GM18870 (cell line): ENCODE data around the gene IGSF23.
"Not testable (repeated sequence)": the region's sequence is repeated elsewhere in the genome, so short reads cannot be mapped to it uniquely, and the experiment has no call there.

Experiments used
- ATAC-seq: cut with Tn5 transposase; IDR thresholded peaks from one replicate; pipeline ENCODE4 v1.9.1; 2021; ENCODE audit warnings: moderate library complexity; ENCODE audit not compliant: unreplicated experiment

Gene IGSF23

DNA sequence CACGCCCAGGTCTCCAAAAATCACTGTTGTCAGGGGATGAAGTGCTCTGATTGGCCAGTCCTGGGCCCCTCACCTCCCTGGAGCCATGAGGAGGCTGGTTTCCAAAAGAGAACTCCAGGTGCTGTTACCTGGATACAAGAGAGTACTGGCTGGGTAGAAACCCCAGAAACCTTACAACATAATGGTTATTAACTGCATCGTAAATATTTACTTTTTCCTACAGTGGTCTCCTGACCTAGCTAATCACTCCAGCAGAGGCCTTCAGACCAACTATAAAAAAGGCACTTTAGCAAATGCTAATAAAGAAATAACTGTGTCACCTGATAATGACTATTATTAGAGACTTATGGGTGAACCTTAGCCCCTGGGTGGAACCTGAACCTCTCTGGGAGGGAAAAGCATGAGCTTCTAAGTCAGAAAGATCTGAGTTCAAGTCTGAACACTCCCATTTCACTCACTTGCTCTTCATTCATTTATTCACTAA is 1.5 kb upstream of the IGSF23 start:
- ATAC-seq: no peak

DNA sequence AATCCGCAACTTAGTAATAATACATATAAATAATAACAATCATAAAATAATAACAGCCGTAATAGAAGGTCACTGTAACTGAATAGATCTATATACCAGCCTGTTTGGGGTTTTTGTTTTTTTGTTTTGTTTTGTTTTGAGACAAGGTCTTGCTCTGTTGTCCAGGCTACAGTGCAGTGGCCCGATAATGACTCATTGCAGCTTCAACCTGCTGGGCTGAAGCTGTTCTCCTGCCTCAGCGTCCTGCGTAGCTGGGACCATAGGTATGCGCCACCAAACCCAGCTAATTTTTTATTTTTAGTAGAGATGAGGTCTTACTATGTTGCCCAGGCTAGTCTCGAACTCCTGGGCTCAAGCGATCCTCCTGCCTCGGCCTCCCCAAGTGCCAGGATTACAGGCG is 950 bp downstream of the IGSF23 start:
- no peak for ATAC-seq

DNA sequence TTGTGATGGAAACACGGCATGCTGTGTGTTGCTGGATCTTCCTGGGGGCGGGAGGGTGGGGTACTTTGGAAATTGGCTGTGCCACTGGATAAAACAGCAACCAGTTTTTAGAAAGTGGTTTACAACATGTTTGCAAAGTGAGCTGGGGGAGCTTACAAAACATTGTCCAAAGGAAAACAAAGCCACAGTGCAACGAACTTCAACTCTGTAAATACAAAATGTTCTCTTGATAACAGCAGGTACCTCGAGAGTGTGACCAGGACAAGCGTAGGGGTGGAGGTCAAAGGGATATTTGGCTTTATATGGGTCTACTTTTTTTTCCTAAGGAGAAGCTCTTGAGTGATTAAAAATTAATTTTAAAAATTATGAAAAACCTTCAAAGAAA is 2.5 kb downstream of the IGSF23 start:
- no peak for ATAC-seq

DNA sequence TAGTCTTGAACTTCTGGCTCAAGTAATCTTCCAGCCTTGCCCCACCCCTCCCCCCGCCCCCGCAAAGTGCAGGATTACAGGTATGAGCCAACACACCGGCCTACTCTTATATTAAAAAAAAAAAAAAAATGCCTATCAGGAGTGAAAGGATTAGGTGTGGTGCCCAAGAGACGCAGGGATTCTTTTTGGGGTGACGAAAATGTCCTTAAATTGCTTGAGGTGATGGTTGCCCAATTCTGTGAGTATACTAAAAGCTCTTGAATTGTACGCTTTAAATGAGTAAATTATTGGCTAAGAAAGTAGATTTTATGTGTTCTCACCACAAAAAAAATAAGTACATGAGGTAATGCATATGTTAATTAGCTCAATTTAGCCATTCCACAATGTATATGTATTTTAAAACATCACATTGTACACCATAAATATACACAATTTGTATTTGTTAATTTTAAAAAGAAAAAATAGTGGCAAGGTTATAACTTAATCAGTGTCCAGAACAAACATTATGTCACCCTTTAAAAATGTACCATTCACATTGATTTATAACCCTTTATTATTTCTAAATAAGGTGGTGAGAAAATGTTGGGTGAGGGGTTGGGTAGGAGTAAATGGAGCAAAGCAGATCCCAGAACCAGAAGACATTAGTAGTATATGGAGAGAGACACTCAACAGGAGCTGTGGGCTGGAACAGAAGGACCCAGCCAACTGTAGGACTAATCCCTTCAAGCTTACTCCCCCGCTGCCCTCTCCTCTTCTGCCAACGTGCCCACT is 3.9 kb downstream of the IGSF23 start:
- no peak for ATAC-seq

DNA sequence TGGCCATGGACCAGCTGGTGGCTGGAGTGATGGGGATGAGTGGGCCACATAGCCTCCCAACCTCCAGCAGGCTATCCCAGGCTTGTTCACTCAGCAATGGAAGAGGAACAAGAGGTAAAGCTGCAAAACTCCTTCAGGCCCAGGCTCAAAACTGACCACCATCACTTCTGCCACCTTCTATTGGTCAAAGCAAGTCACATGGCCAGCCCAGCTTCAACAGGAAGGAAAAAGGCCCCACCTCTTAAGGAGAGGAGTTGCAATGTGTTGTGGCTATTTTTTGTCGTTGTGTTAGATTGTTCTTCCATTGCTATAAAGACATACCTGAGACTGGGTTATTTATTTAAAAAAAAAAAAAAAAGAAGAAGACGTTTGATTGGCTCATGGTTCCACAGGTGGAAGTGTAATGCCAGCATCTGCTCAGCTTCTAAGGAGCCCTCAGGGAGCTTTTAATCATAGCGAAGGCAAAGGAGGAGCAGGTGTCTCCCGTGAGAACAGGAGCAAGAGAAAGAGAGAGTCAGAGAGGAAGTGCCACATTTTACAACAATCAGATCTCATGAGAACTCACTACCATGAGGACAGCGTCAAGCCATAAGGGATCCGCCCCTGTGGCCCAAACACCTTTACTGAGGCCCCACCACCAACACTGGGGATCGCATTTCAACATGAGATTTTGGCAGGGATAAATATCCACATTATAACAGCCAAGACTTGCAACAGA is 5.4 kb downstream of the IGSF23 start:
- ATAC-seq: no peak

DNA sequence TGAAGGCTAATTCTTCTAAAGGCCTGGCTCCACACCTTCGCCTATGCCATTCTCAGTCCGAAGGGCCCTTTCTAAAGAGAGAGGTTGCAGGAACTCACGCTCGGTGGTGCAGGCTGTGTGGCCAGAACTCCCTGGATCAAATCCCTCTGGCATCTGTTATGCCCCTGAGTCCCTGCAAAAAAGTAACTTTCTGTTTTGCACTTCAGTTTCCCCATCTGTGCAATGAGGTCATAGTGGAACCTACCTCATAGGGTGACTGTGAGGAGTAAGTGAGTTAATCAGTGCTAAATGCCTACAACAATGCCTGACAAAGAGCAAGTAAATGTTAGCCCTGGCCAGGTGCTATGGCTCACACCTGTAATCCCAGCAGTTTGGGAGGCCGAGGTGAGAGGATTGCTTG is 7.3 kb downstream of the IGSF23 start:
- no peak for ATAC-seq

DNA sequence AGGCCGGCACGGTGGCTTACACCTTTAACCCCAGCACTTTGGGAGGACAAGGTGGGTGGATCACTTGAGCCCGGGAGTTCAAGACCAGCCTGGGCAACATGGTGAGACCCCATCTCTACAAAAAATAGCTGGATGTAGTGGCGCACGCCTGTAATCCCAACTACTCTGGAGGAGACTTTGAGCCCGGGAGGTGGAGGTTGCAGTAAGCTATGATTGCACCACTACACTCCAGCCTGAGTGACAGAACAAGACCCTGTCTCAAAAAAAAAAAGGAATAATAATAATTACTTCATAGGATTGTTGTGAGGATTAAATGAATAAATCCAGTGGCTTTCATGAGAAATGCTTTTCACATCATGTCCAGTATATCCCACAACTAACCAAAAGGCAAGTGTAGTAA is 8.0 kb downstream of the IGSF23 start:
- ATAC-seq: no peak

DNA sequence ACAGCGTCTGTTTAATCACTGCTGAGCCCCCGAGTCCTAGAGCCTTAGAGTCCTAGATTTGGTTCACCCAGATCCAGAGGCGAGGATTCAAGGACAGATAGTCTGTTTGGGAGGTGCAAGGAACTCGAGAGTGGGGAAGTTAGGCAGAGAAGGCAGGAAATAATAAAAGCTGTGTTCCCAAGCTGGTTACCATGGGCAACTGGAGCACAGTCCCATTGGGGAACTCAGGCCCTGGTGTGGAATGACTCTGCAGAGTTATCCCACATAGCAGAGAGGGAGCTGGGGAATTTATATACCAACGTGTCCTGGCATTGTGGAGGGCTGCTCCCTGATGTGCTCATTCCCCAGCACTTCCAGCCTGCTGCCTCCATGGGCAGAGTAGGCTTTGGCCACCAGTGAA is 9.7 kb downstream of the IGSF23 start:
- ATAC-seq: no peak

DNA sequence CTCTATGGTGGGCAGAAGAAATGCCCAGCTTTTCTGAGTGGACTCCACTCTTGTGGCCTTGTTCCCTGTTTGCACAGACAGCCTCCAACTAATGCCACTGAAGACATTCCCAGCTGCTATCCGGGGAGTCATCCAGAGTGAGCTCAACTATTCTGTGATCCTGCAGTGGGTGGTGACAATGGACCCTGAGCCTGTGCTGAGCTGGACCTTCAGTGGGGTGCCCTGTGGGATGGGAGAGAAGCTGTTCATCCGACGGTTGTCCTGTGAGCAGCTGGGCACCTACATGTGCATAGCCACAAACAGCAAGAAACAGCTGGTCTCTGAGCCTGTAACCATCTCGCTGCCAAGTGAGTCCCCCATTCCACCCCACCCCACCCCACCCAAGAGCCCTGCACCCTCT is 10.3 kb downstream of the IGSF23 start:
- no peak for ATAC-seq

DNA sequence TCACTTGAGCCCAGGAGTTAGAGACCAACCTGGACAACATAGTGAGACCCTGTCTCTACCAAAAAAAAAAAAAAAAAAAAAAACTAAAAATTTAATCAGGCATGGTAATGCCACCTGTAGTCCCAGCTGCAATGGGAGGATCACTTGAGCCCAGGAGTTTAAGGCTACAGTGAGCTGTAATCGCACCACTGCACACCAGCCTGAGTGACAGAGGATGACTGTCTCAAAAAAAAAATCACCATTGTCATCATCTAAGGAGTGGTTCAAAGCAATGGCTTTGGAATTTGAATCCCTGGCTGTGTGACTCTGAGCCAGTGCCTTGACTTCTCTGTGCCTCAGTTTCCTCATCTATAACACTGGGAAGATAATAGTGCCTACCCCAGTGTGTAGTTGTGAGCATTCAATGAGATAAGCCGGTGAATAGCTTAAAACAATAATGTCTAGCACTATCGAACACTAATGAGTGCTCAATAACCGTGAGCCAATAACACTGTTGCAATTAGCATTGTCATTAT is 11.5 kb downstream of the IGSF23 start:
- no peak for ATAC-seq

DNA sequence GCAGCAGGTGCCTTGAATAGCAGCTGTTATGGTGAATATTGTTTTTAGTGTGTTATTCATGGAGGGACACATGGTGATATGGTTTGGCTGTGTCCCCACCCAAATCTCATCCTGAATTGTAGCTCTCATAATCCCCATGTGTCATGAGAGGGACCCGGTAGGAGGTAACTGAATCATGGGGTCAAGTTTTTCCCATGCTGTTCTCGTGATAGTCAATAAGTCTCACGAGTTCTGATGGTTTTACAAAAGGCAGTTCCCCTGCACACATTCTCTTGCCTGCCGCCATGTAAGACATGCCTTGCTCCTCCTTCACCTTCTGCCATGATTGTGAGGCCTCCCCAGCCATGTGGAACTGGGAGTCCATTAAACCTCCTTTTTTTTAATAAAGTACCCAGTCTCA is 12.3 kb downstream of the IGSF23 start:
- not testable (repeated sequence) for ATAC-seq

DNA sequence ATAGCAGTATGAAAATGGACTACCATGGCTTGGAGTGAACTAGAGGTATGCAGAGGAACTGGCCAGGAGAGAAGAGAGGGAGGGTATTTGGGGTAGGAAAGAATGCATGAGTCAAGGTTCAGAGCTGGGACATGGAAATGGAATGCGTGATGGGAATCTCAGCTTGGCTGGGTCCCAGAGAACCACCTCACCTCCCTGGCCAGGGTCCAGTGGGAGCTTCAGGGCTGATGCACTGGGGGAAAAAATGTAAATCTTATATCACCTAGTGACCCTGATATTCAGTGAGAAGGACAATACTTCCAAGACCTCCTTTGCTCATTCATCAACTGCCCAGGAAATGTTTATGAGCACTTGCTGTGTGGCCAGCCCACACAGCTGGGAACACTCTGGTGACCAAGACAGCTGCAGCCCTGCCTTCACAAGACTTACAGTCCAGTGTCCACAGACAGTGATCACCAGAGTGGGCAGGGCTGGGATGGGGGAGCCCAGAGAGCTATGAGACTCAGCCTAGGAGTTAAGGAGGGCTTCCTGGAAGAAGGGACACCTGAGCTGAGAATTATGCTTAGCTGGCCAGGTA is 12.8 kb downstream of the IGSF23 start:
- ATAC-seq: no peak

DNA sequence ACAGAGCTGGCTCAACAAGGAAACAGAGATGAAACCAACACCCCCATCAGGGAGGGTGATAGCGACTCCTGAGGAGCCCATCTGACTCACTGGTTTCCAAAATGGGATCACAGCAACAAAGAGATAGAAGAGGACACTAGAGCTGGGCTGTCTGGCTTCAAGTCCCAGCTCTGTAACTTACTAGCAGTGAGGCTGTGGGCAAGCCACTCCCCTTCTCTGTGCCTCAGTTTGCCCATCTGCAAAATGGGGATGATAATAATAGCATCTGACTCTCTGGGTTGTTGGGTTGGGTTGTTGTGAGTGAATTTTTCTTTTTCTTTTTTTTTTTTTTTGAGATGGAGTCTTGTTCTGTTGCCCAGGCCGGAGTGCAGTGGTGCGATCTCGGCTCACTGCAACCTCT is 14.3 kb downstream of the IGSF23 start:
- no peak for ATAC-seq

DNA sequence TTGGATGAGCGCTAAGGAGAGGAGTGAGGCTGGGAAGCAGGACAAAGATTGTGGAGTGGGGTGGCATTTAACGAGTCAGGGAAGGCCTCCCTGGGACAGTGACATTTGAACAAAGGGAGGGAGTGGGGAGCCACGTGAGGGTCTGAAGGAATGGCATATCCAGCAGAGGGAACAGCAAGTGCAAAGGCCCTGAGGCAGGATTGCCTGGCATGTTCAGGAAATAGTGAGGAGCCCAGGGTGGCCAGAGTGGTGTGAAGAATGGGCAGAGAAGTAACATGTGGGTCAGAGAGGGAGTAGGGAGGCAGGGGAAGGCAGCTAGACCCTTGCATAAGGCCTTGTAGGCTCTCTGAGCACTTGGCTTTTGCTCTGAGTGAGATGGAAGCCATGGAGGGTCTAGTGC is 15.4 kb downstream of the IGSF23 start:
- ATAC-seq: no peak

DNA sequence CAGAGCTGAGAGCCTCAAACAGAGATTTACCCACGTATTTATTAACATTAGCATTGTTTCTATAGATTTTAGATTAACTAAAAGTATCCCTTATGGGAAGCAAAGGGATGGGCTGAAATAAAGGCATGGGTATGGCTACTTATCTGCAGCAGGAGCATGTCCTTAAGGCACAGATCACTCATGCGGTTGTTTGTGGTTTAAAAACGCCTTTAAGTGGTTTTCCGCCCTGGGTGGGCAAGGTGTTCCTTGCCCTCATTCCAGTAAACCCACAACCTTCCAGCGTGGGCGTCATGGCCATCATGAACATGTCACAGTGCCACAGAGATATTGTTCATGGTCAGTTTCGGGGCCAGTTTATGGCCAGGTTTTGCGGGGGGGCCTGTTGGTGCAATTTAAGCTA is 18.2 kb downstream of the IGSF23 start:
- not testable (repeated sequence) for ATAC-seq

DNA sequence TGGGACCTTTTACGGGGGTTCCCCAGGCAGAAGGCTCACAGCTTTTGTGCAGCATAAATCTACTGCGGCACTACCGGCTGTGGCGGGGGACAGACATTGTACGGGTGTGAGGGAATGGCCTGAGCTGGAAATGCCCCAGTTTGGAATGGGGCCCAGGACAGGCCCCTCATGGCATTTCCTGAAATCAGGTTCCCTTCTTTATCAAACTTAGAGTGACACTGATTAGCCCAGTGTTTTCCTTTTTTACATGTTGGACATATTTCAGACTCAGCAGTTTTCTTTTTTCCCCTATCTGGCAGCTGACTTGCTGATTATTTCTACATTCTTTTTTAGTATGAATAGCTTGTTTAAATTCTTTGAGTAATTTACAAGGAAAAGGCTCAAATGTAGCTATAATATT is 20.7 kb downstream of the IGSF23 start:
- ATAC-seq: not testable (repeated sequence)

DNA sequence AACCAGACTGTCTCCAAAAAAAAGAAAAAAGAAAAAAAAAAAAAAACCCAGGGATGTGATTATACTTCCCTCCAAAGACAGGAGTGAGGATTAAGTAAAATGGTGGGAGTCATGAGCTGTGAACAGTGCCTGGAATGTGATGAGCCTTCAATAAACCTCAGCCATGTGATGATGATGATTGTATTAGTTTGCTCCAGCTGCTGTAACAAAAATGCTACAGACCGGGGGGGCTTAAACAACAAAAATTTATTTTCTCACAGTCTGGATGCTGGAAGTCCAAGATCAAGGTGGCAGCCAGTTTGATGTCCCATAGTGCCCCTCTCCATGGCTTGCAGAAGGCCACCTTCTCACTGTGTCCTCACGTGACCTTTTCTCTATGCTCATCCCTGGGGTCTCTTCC is 21.4 kb downstream of the IGSF23 start:
- ATAC-seq: no peak

DNA sequence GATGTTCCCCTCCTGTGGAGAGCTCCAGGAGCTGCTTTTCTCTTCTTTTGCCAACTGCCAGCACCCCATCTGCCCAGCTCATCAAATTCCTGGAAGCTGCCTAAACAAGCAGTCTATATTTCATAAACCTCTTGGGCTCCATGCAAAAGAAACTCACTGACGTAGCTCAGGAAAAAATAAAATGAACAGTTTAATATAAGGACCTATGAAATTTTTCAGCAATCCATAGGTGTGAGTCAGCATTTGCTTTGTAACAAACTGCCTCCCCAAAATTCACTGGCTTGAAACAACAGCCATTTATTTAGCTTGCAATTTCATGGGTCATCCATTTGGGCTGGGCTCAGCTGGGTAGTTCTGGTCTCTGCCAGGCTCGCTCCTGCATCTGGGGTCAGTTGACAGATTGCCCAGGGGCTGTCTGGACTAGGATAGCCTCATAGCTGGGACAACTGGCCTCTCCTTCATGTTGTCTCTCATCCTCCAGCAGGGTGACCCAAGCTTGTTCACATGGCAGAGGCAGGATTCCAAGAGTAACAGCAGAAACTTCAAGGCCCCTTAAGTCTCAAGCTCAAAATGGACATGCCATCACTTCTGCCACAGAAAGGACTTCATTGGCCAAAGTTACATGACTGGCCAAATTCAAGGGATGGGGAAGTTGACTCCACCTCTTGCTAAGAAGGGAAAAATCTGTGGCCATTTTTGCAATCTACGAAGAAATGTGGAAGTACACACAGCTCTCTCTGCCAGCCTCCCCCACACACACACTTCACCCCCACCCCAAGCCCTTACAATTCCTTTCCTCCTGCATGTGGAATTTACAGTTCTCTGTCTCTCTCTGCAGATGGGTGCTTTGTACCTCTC is 22.4 kb downstream of the IGSF23 start:
- ATAC-seq: no peak

DNA sequence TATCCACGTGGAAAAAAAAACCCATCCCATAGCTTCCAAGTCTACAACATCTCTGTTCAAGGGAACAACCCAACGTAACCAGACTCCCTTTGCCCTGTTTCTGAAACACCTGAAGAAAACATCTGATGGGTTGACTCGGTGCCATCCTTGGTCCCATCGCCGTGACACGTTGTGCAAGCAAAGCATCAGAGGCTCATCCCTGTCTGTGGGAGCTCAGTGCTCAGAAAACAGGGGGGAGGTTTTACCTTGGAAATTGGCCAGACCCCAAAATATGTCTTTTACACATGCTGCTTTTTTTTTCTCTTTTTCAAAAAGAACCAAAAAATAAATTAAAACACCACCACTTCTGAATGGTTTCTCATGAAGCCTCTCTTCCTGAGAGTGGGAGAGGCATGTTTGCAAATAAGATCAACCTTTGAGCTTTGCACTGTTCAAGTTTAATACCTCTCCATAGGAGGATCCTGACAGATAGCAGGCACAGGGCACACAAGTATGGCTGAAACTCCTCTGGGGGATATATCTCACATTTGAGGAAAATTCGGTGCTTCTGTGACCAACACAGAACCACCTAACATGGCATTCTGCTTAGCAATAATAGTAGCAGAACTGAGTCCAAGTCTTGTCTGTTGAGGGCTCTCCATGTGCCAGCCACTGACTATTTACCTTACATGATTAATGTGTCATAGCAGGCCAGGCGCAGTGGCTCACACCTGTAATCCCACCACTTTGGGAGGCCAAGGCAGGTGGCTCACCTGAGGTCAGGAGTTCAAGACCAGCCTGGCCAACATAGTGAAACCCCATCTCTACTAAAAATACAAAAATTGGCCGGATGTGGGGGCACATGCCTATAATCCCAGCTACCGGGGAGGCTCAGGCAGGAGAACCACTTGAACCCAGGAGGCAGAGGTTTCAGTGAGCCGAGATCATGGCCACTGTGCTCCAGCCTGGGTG is 23.4 kb downstream of the IGSF23 start:
- ATAC-seq: no peak

DNA sequence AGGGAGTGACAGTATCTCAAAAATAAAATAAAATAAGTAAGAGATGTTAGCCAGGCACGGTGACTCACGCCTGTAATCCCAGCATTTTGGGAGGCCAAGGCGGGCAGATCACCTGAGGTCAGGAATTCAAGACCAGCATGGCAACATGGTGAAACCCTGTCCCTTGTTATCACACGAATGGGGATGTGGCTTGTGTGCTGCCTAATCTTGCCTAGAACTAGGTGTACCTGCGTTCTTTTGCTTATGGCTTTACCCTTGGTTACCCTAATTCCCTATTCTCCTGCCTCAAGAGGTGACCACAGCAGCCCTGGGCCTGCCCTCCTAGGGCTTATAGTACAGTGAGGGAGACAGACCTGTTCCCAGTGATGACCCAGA is 24.0 kb downstream of the IGSF23 start:
- ATAC-seq: no peak
